GM19395 (cell line): ENCODE measurements around the gene PEPD.

Experiments used
- ATAC-seq: cut with Tn5 transposase; IDR thresholded peaks from one replicate; pipeline ENCODE4 v1.9.1; 2021; ENCODE audit warnings: mild to moderate bottlenecking, moderate library complexity; ENCODE audit not compliant: unreplicated experiment

PEPD gene

GRCh38 chr19:33399081-33399744 is 122.4 kb downstream of the PEPD start:
- ATAC-seq: no peak

- no peak for ATAC-seq
Observed at GRCh38 chr19:33398361-33399060, 123.1 kb downstream of the PEPD start.

DNA sequence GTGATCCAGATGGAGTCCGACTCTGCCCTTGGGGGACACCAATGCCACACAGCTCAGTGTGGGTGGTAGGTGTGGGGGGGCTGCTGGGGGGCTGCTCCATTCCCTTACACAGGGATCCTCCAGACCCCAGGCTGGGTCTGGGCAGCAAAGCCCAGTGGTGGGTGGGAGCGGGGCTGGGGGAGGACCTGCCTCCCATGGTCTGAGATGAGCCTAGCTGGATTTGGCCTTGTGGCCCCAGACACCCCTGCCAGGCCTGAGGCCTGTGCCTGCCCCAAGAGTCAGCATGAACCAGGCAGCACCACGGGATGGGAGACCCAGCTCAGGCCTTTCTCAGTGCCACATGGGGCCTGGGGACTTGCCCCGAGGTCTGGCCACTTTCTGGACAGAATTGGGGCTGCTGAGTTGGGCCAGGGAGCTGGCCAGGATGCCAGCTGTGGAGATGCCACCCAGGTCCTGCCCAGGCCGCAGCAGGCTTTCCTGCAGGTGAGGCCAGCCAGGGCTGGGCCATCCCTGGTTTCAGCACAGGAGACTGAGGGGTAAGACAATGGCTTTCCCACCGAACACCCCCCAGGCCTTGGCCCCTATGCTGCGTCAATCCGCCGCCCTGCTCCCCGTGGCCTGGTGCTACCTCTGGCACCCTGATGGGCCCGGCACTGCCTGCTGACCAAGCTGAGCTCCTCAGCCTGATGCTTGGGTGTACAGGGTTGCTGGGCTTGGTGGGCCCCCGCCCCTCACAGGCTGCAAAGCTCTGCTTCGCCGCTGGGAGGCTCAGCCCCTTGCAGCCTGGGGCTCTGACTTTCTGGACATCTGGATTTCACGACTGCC is 123.8 kb downstream of the PEPD start:
- no peak for ATAC-seq

GRCh38 chr19:33396701-33397535 is 124.7 kb downstream of the PEPD start:
- no peak for ATAC-seq

GRCh38 chr19:33395561-33396550 is 125.7 kb downstream of the PEPD start:
- no peak for ATAC-seq

DNA sequence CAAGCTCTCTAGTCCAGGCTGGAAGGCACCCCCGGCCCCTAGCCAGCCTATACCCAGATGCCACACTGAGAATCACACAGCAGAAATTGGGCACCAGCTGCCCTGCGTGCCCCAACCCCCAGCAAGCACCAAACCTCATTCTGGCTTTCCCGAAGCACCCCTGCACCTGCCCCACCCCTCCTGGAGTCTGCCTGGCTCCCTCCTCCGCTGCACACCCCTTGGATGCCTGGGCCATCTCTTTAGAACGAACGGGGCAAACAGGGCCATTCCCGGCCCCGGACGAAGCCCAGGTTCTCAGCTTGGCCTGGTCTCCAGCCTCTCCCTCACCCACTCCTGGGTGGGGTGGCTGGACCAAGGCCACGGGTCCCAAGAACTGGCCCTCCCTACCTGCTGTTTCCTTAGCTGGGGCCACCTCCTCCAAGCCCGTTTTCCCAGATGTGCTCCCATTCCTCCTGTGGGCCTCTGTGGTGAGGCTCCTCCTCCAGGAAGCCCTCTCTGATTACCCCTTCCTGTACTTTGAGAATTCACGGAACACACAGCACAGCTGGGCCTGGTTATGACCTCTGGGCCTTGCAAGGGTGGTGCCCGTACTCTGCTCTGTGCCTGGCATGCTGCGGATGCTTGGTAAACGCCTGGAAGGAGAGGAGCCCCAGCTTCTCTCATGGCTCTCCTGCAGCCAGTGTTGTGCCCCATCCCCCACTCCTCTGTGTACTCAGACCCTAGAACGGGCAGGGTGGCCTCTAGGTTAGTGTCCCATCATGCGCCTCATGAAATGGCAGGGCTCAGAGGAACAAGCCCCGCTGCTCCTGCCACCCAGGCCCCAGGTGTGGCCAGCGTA is 126.6 kb downstream of the PEPD start:
- no peak for ATAC-seq

- ATAC-seq: no peak
Observed at GRCh38 chr19:33394006-33394722, 127.4 kb downstream of the PEPD start.

- ATAC-seq: no peak
Observed at GRCh38 chr19:33393286-33394005, 128.1 kb downstream of the PEPD start.

- no peak for ATAC-seq
Observed at GRCh38 chr19:33392341-33393285, 129.0 kb downstream of the PEPD start.

DNA sequence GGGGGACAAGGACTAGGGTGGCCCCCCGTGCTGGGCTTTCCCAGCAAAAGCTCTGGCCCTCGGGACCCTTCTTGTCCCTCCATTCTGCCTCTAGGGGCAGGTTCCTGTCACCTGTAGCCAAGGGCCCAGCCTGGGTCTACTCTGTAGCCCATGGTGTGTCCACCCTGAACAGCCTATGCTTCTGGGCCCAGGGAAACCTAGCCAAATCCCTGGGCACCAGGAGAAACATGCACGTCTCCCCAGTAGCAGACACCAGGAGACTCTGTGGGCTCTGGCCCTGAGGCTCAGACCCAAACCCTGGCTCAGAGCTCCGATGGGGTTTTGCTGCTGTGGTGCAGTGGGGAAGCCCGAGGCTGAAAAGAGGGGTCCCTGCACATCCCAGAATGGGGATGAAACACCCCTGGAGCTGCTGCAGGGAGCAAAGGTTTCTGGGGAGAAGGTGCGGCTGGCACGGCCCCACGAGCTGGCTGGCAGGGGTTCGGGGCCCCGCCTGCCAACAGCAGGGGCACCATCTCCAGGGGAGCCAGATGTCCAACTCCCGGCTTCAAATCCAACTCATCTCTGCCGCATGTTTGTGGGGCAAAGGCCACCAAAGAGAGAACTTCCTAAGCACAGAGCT is 129.9 kb downstream of the PEPD start:
- no peak for ATAC-seq

- ATAC-seq: no peak
Observed at GRCh38 chr19:33390908-33391630, 130.5 kb downstream of the PEPD start.

DNA sequence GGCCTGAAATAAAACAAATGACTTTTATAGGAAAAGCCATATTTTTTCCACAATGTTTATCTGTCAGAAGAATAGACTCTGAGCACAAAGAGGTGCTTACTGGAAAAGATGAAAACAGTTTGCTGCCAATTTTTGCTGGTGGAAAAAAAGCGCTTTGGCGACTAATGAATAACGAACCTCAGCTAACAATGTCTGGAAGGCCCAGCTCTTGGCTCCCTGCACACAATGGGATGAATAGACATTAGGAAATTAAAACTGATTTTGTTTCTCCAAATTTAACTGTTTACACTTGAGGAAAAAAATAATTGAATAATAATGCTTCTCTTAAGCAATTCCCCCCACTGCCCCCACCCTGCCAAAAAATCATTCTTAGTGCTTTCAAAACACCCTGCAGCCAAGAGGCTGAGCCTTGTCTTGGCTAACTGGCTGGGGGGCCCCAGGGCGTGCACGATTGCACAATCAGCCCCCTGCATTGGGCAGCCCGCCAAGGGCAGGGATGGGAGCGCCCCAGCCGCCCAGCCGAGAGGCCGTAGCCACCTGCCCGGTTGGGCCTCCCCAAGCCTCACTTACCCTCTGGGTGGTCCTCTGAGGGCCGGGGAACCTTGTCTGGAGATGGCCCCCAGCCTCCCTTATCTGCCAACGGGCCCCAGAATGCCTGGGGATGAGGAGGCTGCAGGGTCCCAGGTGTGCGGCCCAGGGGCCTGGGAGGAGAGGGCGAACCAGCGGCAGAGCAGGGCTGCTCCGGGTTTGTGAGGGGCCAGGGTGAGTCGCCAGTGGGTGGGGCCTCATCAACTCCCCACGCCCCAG is 131.3 kb downstream of the PEPD start:
- no peak for ATAC-seq

DNA sequence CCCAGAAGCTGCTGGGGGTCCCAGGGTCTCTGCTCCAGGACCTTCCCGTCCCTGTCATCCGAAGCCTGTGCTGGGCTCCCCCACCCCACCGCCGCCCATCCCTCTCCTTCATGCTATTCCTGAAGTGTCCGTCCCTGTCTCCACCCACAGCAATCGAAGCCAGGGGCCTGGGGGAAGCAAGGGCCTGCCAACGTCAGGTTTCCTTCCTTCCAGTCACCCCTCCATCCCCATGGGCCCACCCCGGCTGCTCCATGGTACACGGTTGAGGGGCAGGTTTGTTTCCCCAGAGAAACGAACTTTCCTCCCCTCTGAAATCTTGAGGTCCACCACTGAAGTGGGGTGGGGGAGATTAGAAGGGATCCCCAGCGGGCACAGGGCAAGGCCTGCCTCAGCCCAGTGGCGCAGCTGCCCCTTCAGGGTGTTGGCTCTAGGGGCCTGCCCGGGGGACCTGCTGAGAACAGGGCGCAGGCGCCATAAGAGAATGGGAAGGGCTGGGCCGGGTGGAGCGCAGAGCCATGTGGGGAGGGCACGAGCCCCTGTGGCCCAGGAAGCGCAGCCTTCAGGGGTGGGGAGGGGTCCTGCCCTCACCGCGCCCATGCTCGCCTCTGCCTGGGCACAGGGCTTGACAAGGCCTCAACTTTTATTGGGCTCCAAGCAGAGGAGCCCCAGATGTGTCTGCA is 132.0 kb downstream of the PEPD start:
- ATAC-seq: no peak
